ENCODE results near the gene PYROXD2.

GRCh38 chr10:98456043-98456570 lies 41.1 kb upstream of the PYROXD2 start:
- TF ChIP-seq CTCF (IDR thresholded peaks at IDR 0.05; ENCODE audit: low read depth, low read length) = no peak
- TF ChIP-seq EZH2phosphoT487 (IDR thresholded peaks at IDR 0.05; ENCODE audit: low read depth) = no peak
